ENCODE measurements around the gene LSG1. TPM values are rescaled to one million over a fixed set of nuclear protein-coding genes. Genes with fewer than 3 reads are reported as not detected.
A peak's percentile ranks its signal among the peaks of the same experiment; 100 is the strongest.
"Not testable (repeated sequence)": the region's sequence is repeated elsewhere in the genome, so short reads cannot be mapped to it uniquely, and the experiment has no call there.

The LSG1 gene
- total RNA-seq, 1 experiment from 2014 or later, result 63.1 TPM

DNA sequence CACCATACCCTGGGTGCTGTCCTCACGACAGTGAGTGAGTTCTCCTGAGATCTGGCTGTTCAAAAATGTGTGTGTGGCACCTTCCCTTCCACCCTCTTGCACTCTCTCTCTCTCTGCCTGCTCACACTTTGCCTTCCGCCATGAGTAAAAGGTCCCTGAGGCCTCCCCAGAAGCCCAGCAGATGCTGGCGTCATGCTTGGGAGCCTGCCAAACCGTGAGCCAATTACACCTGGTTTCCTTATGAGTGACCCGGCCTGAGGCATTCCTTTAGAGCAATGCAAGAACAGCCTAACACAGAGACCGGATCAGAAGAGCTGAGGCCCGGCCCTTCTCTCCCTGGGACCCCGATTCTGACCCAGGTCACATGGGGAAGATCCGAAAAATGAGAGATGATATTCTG is 54.2 kb downstream of the LSG1 start:
- DNase-seq (ENCODE audit: low read depth), result peak; percentile 53

DNA sequence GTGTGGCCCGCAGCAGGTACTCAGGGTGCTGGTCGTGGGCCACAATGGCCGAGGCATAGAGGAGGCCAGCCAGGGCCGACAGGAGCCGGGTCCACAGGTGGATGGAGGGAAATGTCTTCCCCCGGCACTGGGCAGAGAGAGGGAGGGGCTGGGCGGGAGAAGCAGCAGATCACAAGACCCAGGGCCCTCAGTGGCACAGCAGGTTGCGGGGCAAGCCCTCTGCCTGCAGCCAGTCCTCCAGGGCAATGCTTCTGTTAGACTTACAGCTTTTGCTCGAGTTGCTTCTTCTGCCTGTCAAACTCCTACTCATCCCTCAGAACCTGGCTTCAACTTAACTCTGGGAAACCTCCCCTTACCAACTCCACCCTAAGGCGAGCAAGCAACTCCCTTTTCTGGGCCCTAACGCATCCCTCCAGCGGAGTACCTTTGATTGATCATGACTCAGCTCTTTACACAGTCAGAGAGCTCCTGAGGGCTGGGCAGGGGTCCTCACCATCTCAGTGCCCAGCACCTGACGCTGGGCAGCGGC is 54.8 kb downstream of the LSG1 start:
- no peak for DNase-seq (ENCODE audit: low read depth)

DNA sequence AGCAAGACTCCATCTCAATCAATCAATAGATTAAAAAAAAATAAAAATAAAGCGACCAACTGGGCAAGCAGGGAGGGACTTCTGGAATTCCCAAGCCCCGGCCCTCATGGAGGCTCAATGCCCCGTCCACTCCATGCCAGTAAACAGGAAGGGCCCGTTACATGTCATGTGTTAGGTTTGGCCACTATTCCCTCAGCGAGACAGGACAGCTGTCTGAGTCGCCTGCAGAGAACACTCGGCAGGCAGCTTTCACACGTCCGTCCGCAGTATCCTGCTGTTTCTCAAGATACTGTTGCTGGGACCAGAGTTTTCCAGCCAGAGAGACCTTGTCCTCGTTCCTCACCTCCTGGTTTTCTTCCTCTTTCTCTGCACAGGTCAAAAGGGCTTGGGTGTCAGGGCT is 56.8 kb downstream of the LSG1 start:
- DNase-seq (ENCODE audit: low read depth), result no peak

DNA sequence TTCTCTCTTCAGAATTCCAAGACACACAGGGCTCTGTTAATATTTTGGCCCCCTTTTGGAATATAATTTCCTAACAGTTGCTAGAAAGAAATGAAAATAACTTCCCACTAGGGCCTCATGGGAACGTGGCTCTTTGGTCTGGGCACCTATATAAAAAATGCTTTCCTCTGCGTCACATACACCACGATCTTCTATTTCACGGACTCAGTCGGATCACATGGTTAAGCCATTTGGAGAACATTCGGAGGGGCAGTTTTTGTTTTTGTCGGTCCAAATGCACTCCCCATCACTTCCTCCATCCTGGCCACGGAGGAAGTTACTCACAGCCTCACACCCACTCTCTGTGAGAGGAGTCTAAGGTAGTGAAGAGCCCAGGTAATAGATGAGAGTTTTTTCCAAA is 59.8 kb downstream of the LSG1 start:
- DNase-seq (ENCODE audit: low read depth), result no peak

DNA sequence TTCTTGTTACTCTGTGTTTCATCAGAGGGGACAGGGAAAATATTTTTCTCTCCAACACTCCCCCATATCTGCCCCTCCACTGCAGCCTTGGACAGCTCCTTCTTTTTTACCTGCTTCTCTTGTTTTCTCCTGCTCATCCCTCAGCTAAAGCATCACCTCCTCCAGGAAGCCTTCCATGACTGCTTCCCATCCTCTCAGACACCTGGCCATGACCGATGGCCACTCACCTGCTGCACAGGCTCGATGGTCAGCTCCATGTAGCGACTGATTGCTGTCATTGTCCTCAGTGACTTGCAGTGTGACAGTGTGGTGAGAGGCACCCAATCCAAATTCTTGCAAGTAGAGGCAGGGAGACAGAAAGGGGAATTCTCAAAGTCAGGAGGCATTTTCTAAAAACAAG is 61.3 kb downstream of the LSG1 start:
- no peak for DNase-seq (ENCODE audit: low read depth)

DNA sequence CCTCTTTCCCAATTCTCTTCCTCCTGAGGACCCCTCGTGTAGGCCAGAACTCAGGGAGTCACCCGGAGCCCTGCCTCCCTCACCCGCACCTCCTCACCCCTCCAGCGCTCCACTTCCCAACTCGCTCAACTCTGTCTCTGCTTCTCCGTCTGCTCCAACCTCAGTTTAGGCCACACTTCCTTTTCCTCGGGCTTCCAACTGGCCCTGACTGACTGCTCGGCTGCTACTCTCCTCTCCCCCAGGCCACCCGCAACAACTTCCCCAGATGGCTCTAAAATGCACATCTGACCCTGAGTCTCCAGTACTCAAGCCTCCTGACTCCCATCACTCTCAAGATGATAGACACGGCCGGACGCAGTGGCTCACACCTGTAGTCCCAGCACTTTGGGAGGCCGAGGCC is 62.4 kb downstream of the LSG1 start:
- no peak for DNase-seq (ENCODE audit: low read depth)

DNA sequence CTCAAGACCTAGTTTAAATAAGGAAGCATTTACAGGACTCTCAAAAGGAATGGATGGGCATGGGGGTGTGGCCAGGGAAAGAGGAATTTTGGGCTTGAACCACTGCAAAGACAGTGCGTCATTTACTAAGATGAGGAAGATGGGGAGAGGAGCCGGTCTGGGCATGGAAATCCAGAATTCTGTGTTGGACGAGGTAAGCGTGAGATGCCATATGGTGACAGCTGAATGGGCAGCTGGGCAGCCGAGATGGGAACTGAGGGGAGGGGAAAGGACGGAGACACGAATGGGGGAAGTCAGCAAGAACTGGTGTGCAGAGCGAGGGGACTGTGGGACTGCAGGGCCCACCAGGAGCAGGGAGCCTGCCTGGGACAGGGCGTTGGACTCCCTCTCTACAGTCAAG is 63.0 kb downstream of the LSG1 start:
- no peak for DNase-seq (ENCODE audit: low read depth)

DNA sequence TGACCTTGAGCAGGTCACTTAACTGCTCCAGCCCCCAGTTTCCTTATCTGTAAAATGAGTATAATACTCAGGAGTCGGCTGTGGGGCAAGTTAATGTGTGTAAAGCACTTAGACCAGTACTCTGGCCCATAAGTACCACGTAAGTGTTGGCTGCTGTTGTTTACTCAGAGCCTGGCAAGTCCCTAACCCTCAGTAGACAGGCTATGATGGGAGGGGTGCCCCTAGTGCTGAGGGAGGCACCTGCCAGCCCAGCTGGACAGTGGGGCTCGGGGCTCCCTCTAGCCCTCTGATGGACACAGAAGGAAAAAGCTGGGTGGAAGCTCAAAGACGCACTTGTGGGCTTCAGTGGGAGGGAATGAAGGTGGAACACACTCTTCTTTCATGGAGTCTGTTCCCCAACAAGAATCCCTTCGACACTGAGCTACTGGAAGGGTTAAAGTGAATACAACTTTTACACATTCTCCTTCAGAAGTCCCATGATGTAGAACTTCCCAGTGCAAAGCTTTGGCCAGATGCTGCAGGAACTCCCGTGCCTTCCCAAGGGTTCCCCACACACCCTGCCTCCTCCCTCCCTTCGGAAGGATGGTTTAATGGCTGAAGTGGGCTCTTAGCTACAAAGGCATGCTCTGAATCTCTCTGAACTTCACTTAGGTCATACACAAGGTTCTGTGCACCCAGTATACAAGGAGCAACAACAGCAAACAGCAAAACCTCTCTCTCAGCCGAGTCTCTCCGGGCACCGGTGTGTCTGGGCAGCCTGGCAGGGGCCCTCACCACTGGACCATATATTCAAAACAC is 64.2 kb downstream of the LSG1 start:
- no peak for DNase-seq (ENCODE audit: low read depth)

DNA sequence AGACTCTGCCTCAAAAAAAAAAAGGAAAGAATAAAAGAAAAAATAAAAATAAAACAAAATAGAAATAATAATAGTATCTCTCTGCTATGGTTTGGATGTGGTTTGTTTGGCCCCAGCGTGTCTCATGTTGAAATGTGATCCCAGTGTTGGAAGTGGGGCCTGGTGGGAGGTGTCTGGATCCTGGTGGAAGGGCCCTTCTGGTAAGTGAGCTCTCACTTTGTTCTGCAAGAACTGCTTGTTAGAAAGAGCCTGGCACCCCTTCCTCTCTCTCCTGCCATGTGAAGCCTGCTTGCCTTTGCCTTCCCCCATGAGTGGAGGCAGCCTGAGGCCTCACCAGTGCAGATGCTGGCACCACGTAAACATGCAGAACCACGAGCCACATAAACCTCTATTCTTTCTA is 65.0 kb downstream of the LSG1 start:
- DNase-seq (ENCODE audit: low read depth), result no peak

DNA sequence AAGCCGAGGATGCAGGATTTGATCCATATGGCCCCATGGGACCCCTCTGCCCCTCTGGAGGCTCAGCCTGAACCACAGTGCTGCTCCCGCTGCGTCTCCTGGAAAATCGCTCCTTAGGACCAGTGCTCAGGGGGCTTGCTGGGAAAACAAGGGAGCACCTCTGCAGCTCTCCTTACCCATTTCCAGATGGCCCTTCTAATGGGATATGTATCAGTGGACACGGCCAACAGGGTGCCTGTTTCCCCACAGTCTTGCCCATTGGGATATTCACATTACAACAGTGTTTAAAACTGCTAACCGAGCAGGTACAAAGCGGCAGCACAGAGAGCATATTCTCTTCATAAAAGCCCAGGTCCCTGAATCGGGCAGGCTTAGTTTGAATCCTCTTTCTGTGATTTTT is 65.8 kb downstream of the LSG1 start:
- DNase-seq (ENCODE audit: low read depth), result no peak

DNA sequence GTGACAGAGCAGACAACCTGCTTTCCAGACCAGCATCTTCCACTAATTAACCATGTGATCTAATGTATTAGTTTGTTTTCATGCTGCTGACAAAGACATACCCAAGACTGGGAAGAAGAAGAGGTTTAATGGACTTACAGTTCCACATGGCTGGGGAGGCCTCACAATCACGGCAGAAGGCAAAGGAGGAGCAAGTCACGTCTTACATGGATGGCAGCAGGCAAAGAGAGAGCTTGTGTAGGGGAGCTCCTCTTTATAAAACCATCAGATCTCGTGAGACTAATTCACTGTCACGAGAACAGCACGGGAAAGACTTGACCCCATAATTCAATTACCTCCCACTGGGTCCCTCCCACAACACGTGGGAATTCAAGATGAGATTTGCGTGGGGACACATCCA is 66.7 kb downstream of the LSG1 start:
- DNase-seq (ENCODE audit: low read depth), result not testable (repeated sequence)

DNA sequence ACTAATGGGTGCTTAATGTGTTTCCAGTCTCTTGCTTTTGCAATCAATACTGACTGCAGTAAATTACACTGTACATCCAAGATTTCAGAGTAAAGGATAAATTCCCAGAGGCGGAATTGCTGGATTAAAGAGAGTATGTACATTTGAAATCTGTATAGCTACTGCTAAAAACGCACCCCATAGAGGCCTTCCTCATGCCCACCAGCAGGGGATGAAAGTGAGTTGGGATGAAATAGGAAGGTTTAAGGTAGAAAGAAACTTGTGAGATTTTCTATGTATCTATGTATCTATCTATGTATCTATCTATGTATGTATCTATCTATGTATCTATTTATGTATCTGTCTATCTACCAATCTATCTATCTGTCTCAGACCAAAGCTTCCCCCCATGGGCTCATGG is 67.2 kb downstream of the LSG1 start:
- no peak for DNase-seq (ENCODE audit: low read depth)

DNA sequence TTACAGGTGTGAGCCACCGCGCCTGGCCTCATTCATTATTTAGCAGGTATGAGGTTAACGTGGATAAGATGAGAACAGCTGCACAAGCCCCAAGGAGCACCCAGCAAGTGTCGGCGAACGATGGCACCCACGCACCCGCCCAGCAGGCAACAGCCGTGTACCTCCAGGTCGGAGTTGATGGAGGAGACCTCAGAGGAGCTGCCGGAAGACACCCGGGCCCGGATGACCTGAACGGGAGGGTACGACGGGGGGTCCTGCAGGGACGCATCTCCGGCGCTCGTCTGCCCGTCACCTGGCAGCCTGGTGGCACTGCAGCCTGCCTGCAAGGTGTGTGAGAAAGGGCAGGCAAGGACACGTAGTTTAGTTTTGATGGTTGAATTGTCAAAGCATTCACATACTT is 67.9 kb downstream of the LSG1 start:
- DNase-seq (ENCODE audit: low read depth), result no peak

DNA sequence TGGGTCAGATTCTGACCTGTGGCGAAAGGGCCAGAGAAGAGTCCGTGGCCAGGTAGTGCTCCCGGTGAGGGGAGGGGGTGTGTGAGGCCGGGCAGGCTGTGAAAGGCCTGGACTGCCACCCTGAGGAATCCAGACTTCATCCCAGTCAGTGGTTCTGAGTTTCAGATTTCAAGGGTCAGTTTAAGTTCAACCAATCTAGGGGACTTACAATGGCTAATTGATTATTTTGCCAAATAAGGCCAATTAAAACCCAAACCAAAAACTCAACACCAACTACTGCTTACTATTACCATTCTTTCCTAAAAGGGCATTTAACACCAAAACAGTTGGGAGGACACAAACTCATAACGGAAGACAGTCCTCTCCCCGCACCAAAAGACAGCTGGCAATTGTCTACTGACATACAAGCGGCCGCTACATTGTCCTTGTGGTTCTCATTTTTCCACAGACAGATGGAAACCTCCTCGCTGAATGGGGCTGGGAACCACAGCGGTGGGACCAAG is 69.3 kb downstream of the LSG1 start:
- no peak for DNase-seq (ENCODE audit: low read depth)

DNA sequence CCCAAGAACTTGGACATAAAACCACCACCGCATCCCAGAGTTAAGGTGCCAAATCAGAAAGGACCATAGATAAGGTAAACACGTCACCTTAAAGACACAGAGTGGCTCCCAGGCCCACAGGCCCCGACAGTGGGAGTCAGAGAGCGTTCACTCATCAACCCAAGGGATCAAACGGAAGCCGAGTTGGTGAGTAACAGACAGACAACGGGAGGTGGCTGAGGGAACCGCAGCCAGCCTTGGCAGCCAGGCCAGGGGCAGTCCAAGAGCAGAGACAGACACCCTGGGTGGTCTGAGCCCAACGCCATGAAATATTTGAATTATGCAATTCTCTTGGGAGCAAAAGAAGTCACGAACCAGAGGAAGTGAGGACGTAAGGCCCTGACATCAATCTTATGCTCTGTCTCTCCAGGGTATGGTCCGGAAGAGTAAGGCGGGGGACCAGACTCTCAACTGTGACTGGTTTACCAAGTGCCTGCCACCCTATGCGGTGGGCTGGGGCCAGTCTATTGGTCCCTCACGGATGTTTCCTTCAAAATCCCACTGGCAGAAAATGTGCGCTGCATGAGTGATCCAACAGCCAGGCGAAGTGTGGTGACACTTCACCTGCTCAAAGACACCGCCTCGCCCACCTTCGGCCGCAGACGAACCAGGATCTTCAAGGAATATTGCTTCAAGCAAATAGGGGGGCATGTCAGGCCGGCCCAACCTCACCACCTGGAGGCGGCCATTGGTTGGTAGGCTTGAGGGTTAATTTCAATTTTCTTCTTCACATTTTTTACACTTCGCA is 73.0 kb downstream of the LSG1 start:
- peak; percentile 99 for DNase-seq (ENCODE audit: low read depth)

DNA sequence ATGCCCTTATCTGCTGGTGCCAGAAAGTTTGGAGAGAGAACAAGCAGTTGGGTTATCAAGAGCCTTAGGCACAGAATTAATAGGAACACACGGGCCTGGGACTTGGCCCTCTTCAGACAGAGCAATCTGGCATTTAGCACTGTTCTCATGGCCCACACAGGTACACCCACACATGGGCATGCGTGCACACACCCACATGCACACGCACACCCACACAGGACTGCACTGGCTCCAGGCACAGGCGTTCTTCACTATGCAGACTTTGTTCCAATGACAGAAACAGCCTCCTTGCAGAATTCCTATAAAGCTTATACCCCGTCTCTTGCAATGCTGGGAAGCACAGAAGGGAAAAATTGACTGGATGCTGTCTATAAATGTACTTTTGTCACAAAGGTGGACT is 75.1 kb downstream of the LSG1 start:
- no peak for DNase-seq (ENCODE audit: low read depth)

DNA sequence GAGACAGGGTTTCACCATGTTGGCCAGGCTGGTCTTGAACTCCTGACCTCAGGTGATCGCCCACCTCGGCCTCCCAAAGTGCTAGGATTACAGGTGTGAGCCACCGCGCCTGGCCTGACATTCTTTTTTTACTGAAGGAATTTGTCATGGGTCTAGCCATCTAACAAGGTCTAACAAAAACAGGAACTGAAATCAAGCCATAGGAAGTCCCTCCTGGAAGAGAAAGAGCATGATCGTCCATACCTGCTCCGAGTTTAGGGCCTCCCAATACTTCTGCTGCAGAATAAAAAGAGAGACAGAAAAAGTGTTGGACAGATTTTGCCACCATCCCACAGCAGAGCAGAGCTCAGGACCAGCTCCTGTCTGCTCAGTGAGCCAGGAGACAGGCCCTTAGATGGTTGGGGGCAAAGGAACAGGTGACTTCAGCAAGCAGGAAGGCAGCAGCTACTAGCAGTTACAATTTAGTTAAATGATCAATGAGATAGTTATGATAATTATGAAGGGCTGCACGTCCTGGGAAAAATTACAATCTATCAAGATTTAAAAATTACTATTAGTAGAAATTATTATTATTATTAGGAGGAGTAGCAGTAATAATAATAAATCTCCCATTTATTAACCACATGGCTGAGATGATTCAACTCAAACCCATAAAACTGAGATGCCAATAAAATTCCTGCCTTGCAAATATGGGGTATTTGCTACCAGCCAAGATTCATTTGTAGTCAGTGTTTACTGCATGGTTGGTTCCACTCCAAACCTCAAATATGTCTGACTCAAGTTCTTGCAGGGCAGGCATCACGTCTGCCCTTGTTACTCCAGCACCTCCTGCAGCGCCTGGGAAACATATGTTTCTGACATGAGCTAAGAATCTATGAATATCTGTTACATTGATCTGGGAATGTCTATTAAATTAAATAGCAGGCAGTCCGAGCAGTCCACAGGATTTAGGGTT is 78.9 kb downstream of the LSG1 start:
- DNase-seq (ENCODE audit: low read depth), result peak; percentile 99

Data from RPMI7951 (cell line).